ENCODE data around the gene ARMH1. TPM values are rescaled to one million over a fixed set of nuclear protein-coding genes. Genes with fewer than 3 reads are reported as not detected.
A peak's percentile ranks its signal among the peaks of the same experiment; 100 is the strongest.

Gene ARMH1
- total RNA-seq, 2 experiments from 2014 or later: 162 to 165 TPM

- intact Hi-C loops (cut with micrococcal nuclease): no loop called here
- TF ChIP-seq, protein P1, sequence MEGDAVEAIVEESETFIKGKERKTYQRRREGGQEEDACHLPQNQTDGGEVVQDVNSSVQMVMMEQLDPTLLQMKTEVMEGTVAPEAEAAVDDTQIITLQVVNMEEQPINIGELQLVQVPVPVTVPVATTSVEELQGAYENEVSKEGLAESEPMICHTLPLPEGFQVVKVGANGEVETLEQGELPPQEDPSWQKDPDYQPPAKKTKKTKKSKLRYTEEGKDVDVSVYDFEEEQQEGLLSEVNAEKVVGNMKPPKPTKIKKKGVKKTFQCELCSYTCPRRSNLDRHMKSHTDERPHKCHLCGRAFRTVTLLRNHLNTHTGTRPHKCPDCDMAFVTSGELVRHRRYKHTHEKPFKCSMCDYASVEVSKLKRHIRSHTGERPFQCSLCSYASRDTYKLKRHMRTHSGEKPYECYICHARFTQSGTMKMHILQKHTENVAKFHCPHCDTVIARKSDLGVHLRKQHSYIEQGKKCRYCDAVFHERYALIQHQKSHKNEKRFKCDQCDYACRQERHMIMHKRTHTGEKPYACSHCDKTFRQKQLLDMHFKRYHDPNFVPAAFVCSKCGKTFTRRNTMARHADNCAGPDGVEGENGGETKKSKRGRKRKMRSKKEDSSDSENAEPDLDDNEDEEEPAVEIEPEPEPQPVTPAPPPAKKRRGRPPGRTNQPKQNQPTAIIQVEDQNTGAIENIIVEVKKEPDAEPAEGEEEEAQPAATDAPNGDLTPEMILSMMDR (IDR thresholded peaks at IDR 0.05): no peak
- H3K4me1 Mint-ChIP-seq (ENCODE audit: low read depth): peaks cover 2% of the 10 kb centered on the region
- ChIA-PET POLR2A (interaction anchor here (0.7 to 1.8 kb wide), 3 partner anchors 40 to 256 kb away, joined by 3 to 4 read pairs (median 3); no protein-coding TSS in a partner anchor), CTCF (interaction anchor here (1.3 to 1.4 kb wide), 2 partner anchors 15 to 29 kb away, joined by 3 to 7 read pairs; no protein-coding TSS in a partner anchor)
- ATAC-seq (no peak), DNase-seq (no peak)
- no peak overlapping the region for H3K4me3 Mint-ChIP-seq
- no peaks in the 10 kb centered on the region for H3K27me3 Mint-ChIP-seq
- H3K9me3 Mint-ChIP-seq: no peaks in the 10 kb centered on the region
- no peaks in the 10 kb centered on the region for H3K36me3 Mint-ChIP-seq (ENCODE audit: low read depth)
- no peak overlapping the region for H3K27ac Mint-ChIP-seq
Measured at GRCh38 chr1:44681905-44682882, 7.7 kb downstream of the ARMH1 start.

DNA sequence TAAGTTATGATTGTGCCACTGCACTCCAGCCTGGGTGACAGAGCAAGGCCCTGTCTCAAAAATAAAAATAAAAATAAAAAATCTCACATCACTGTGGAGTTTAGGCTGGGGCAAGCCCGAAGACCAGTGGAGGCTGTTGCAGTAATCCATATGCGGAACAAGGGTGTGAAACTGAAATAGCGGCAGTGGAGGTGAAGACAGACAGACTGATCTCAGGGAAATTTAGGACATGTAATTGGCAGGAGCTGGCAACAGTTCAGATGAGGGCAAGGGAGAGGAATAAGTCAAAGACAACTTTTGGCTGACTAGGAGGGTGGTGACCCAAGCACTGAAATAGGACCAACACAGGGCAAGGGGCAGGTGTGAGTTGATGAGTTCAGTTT lies 8.4 kb downstream of the ARMH1 start:
- H3K27ac Mint-ChIP-seq: no peak overlapping the region
- peaks cover 2% of the 10 kb centered on the region for H3K4me1 Mint-ChIP-seq (ENCODE audit: low read depth)
- ATAC-seq (no peak), DNase-seq (no peak)
- TF ChIP-seq, protein P1 (IDR thresholded peaks at IDR 0.05): no peak
- CTCF ChIA-PET: interaction anchor here (1.3 kb wide), 1 partner anchor 30 kb away, joined by 3 read pairs; no protein-coding TSS in a partner anchor
- no peaks in the 10 kb centered on the region for H3K36me3 Mint-ChIP-seq (ENCODE audit: low read depth)
- intact Hi-C loops (cut with micrococcal nuclease): no loop called here
- no peaks in the 10 kb centered on the region for H3K9me3 Mint-ChIP-seq
- H3K27me3 Mint-ChIP-seq: no peaks in the 10 kb centered on the region
- H3K4me3 Mint-ChIP-seq: no peak overlapping the region
- POLR2A ChIA-PET: interaction anchor here (1.1 to 2.3 kb wide), 3 partner anchors 14 to 48 kb away, joined by 4 to 6 read pairs (median 4); no protein-coding TSS in a partner anchor

GRCh38 chr1:44684525-44684924 lies 10.0 kb downstream of the ARMH1 start:
- intact Hi-C loops (cut with micrococcal nuclease): no loop called here
- Mint-ChIP-seq H3K4me3 (no peak overlapping the region), H3K4me1 (ENCODE audit: low read depth) (peaks cover 2% of the 10 kb centered on the region)

DNA sequence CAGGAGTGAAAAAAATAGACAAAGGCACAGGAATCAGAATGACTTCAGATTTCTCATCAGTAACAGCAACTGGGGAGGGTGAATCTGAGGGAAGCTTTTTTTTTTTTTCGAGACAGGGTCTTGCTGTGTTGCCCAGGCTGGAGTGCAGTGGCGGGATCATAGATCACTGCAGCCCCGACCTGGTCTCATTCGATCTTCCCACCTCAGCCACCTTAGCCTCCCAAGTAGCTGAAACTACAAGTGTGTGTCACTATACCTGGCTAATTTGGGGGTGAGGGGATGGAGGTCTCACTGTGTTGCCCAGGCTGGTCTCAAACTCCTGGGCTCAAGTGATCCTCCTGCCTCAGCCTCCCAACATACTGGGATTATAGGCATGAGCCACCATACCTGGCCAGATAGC lies 10.7 kb downstream of the ARMH1 start:
- CTCF ChIA-PET: interaction anchor here (1.9 kb wide), 1 partner anchor 21 kb away, joined by 5 read pairs; no protein-coding TSS in a partner anchor
- H3K36me3 Mint-ChIP-seq (ENCODE audit: low read depth): no peaks in the 10 kb centered on the region
- DNase-seq: no peak
- no peak overlapping the region for H3K4me3 Mint-ChIP-seq
- no peaks in the 10 kb centered on the region for H3K9me3 Mint-ChIP-seq
- H3K27me3 Mint-ChIP-seq: no peaks in the 10 kb centered on the region
- intact Hi-C loops (cut with micrococcal nuclease): no loop called here
- H3K4me1 Mint-ChIP-seq (ENCODE audit: low read depth): peaks cover 2% of the 10 kb centered on the region
- TF ChIP-seq, protein P1 (IDR thresholded peaks at IDR 0.05): no peak
- POLR2A ChIA-PET: interaction anchor here (1.0 kb wide), 1 partner anchor 10 kb away, joined by 4 read pairs; the partner anchor contains the start of gene ARMH1
- ATAC-seq: no peak
- H3K27ac Mint-ChIP-seq: no peak overlapping the region

More at GRCh38 chr1:44684525-44684924, 10.0 kb downstream of the ARMH1 start:
- Mint-ChIP-seq H3K27me3 (no peaks in the 10 kb centered on the region), H3K36me3 (ENCODE audit: low read depth) (no peaks in the 10 kb centered on the region), H3K27ac (no peak overlapping the region), H3K9me3 (no peaks in the 10 kb centered on the region)
- ChIA-PET CTCF (interaction anchor here (1.0 to 1.1 kb wide), 2 partner anchors 24 to 30 kb away, joined by 3 to 4 read pairs; no protein-coding TSS in a partner anchor), POLR2A (interaction anchor here (0.6 to 2.3 kb wide), 3 partner anchors 13 to 1076 kb away, joined by 3 to 6 read pairs (median 4); partner anchors contain the start of gene RNU5D-1)
- peak; percentile 30 for ATAC-seq
- DNase-seq: no peak
- TF ChIP-seq, protein P1 (IDR thresholded peaks at IDR 0.05): no peak

Measured in activated CD8-positive, alpha-beta T cell treated with anti-CD3 and anti-CD28 coated beads for 36 hours (primary cell).